GM19099 (cell line): ENCODE results near the gene TRMO.

ENCODE experiments used
- POLR2A ChIP-seq: IDR thresholded peaks from 3 replicates; pipeline ENCODE4 v1.6.1; 2011; ENCODE audit warnings: low read depth; ENCODE audit not compliant: insufficient read length; ENCODE audit errors: extremely low read depth

The TRMO gene

DNA sequence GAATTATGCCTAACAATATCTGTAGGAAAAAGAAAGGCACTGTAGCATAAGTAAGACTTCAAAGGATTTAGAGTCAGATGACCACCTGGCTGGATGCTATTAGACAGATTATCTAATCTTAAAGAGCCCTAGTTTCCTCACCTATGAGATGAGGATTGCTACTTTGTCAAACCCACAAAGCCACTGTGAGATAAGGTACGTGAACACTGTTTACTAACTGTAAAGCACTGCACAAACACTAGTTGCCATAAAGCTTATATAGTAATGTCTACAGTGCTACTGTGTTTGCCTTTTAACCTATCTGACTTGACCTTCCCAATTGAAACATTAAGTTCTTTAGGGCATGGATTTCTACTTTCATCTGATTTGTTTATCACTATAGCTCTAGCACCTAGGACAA lies 10.3 kb downstream of the TRMO start:
- TF ChIP-seq POLR2A: no peak

DNA sequence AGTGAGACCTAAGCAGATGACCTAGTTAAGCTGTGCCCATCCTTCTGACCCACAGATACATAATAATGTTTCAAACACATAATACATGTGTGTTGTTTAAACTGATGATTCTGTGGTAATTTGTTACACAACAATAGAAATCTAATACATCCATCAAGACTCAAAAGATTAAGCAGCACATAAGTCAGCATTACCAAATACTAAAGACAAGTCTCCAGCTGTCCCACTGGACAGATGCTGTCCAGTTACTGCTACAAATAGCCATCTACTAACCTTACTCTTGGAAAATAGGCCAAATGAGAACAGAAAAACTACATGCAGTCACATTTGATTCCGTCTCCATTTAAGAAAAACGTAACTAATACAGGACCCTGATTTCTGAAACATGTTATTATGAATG lies 10.8 kb downstream of the TRMO start:
- TF ChIP-seq POLR2A: no peak

DNA sequence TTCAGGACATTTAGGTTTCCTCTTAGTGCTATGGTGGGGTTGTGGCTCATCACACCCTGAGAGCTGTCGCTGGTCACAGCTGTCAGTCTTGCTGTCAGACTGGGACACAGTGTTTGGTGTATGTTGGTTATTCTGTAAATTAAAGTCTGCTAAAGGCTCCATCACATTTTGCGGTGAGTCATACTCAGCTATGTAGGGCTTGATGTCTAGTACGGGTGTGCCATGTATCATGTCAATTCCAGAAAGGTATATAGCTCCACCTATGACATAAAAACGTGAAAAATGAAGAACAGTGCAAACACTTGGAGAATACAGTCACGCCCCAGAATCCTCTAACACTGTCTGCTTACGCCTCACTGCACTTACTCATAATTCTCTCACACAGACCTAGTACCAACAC lies 11.9 kb downstream of the TRMO start:
- no peak for TF ChIP-seq POLR2A

DNA sequence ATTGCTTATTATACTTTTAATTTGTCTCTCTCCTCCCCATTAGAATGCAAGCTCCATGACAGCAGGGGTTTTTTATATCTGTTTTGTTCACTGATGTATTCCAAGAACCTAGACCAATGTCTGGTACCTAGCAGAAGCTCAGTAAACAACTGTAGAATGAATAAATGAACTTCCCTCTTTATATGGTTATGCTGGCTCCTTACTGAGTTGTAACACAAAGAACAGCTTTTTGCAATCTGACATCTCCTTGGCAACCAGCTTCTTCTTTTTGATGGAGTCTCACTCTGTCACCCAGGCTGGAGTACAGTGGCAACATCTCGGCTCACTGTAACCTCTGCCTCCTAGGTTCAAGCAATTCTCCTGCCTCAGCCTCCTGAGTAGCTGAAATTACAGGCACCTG lies 13.6 kb downstream of the TRMO start:
- TF ChIP-seq POLR2A: no peak

DNA sequence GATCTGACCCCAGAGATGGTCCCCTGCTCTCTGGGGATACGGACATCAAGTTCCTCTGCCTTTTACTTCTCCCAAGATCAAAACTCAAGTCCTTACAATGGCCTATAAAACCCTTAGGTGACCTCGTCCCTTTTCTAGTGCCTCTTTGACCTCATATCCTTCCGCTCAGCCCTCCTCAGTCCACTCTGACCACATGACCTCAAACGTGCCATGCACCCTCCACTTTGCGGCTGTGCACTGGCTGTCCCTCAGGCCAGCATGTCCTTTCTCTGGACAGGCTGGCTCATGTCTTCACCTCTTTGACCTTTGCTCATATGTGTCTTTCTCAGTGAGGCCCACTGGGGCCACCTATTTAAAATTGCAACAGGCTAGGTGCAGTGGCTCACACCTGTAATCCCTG lies 14.7 kb downstream of the TRMO start:
- TF ChIP-seq POLR2A: no peak

DNA sequence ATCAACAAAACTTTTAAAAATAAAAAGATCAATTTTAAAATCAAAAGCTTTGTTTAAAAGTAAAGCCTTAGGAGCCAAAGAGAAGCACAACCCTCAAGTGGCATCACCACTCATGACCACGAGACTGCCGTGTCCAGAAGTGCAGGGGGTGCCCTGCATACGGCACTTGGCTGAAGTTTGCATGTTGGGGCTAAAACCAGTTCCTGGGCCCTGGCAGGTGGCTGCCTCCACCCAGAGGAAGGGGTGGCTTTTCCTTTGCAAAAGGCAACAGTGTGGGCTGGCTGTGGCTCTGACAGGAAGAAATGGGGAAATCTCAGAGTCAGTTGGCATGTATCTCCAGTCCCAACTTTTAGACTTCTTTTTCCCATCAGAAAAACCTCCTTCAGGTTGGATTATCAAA lies 15.3 kb downstream of the TRMO start:
- TF ChIP-seq POLR2A: no peak

DNA sequence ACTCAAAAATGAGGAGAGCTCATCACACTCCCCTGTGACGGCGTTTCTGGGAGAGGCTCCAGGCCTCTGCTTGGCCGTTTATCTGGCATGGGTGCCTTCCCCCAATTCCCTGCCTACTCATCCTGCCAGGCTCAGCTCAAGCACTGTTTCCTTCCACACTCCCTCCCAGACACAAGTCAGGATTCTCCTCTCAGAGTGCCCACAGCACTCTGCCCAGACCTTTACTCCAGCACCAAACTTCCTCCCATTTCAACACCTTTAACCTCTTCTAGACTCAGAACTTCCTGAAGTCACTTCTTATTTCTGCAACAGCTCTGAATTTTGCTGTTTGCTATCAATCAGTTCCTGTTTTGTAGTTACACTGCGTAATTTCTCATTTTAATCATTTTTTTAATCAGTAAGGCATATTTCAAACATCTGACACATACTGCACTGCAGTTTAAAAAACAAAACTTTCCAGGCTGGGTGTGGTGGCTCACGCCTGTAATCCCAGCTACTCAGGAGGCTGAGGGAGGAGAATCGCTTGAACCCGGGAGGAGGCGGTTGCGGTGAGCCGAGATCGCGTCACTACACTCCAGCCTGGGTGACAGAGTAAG lies 16.0 kb downstream of the TRMO start:
- TF ChIP-seq POLR2A: no peak

DNA sequence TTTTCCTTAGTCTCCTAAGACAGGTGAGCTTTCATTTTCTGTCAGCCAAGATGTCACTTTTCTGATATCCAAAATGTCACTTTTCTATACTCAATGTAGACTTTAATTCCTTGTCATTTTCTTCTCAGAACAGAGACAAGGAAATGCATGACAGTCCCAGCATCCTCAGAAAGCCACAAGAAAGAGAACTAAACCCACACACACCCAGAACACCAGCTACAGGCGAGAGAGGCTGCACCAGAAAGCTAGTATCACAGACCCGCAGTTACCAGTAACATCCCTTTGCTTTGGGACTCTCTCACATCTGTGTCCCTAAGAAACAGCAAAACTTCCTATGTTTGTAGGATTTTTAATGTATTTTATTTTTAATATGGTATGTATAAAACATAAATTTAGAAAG lies 17.1 kb downstream of the TRMO start:
- TF ChIP-seq POLR2A: no peak

DNA sequence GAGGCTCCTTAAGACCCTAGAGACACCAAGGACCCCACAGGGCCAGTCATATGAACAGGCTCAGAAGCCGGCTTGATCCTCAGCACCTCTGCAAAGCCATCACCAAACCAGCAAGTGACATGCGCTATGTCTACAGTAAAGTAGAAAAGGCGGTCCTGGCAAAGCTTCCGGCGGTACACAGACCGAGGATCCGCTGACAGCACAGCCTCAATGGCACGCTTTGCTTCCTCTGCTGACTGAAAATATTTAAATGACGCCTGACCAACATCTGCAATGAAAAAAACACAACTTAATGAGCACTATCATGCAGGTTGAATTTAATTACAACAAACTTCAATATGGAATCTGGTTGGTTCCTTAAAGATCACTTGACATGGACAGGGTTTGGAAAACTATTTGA lies 17.6 kb downstream of the TRMO start:
- no peak for TF ChIP-seq POLR2A

DNA sequence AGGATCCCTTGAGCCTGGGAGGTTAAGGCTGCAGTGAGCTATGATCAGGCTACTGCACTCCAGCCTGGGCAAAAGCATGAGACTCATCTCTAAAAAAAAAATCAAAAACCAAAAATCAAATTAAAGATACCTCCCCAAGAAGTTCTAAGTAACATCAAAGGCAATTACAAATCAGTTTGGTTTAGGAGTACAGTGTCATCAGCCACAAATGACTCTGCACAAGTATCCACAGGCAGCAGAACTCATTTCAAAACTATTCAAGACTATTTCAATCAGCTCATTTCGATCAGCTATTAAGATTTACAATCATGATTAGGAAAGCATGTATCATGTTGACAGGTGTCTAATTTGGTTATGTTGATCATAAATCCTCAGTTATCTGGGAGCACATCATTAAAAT lies 19.1 kb downstream of the TRMO start:
- TF ChIP-seq POLR2A: no peak

DNA sequence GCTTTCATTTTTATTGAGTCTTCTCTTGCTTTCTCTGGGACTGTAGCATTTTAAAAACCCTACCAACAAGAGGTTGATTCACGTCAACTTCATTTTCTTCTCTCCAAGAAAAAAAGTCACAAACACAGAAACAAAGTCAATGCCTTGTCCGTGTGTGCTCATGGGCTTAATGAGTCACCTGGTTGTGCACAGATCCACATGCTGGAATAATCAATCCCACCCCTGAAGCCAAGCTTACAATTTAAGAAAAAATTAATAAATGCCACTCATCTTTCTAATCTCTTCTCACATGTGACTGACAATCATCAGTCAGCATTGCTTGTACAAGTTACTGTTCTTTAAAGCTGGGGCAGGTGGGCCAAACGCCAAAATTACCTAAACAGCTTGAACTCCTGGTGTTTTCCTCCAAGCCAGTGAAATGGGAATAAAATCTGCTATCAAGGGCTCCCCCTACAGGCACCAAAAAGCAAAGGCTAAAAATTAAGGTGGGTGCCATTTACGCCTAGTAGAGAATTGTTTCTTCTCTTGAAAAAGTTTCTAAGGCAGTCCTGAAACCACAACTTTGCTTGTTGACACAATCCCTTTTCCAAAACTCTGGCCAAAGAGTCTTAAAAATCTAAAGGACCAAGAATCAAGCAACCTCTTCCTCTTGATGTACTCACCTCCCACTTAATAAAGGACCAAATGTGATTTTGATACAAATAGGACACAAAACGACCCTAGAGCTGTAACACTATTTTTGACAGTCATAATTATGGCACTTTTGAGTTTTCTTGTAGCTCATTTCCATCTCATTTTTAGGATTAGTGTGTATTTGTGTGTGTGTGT lies 21.3 kb downstream of the TRMO start:
- no peak for TF ChIP-seq POLR2A

DNA sequence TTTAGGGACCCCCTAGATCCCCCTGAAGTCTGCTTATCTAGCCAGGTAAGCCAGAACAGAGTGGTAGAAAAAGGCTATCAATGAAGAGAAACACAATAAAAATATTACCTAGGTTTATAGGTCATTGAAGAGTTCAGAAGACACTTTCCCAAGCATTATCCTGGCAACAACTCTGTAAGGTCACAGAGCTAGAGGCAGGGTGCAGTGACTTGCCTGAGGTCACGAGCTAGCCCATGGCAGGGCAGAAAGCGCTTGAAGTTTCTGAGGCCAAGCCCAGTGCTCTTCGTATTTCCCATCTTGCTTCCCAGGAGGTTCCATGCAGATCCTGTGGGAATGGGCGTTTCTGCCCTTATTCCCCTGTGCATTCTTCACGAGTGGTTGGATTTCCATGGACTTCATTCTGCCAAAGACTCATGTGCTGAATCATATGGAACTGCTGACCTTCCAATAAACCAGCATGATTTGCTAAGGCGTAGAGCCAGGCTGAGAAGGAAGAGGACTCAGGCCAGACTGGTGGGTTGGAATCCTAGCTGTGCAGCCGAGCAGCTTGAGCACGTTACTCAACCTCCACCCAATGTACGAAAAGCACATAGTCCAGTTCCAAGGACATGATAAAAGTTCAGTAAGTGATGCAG lies 22.1 kb downstream of the TRMO start:
- TF ChIP-seq POLR2A: no peak

DNA sequence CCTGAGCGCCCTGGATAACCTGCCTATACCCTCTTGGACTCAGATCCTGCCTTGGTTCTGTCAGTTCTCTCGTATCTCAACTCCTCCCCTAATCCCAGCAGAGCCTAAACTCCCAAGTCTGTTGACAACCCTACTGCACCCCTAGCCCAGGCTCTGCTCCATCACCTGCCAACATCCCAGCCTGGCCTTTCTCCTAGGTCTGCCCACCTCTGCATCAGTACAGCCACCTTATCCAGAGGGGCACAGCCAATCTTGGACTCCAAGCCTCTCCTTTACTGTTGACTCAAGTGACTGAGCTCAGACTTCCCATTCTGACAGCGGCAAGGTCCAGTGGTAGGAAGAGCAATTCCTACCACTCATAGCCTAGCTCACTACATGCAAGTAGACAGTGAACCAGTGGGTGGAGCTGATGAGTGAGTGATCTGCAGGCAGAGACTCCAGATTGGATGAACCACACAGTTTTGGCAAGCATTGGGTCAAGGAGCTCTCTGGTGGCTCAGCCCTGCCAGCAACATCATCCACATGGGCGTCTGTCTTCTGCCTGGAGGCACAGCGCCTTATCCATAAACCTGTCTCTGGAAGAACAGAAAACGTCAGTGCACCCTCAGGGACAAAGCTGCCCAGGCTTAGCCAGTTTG lies 26.5 kb downstream of the TRMO start:
- TF ChIP-seq POLR2A: no peak

DNA sequence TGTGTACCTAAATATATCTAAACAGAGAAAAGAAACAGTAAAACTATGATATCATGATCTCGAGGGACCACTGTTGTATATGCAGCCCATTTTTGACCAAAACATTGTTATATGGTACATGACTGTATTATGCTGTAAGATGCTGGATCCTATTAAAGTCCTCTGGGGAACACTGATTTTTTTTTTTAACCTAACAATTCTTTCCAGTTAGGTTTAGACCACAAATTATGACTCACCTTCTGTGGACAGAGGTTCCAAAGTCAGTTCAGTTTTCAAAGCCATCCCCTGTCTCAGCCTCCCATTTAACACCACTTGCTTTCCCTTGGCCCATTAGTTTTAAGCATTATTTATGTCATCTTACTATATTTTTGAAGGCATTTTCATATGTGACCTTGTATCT lies 27.1 kb downstream of the TRMO start:
- no peak for TF ChIP-seq POLR2A

DNA sequence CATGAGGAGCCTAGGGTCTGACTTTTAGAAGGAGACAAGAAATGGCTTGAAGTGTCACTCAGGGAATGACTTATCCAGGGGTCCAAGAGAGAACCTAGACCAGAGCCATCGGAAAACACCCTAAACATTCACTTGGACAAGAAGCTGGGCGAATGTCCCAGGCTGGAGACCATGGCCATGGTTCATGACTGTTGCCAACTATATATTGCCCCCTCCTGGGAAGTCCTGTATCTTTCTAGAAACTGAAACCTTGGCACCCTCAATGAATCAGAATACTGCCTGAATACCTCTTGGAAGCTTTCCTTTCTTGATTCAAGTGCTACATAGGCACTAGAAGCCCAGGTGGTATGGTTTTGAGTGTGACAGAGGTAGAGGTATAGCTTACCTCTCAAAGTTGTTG lies 29.9 kb downstream of the TRMO start:
- no peak for TF ChIP-seq POLR2A

DNA sequence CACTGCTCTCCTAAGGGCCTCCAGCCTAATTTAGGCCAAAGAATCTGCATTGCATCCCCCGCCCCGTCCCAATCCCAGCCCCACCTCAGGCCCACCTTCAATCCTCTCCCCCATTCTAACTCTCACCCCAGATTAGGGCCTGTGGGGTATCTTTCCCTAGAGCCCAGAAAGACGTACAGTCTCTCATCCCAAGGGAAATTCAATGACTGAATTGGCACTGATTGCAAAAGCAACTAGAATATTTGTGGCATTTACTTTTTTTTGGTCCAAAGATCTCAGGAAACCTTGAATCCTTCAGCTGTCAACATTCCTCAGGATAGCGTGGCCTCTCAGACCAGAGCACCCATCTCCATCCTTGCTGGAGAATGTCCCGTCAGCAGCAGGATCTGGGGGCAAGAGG lies 30.6 kb downstream of the TRMO start:
- no peak for TF ChIP-seq POLR2A
